GM12864 (cell line): ENCODE measurements around the gene CAPRIN2.

Experiments used
- DNase-seq: peaks from one replicate; pipeline ENCODE4 v3.0.0-alpha.2; 2011; ENCODE audit warnings: low read depth
- H3K4me3 ChIP-seq: 2 replicates; pipeline ENCODE4 v1.5.1; 2011; ENCODE audit warnings: mild to moderate bottlenecking, low read depth, low read length, control low read depth
- CTCF ChIP-seq: IDR thresholded peaks from 2 replicates; pipeline ENCODE4 v1.5.1; 2011; ENCODE audit warnings: low read depth, mild to moderate bottlenecking, moderate library complexity, low read length, control low read depth, inconsistent platforms; ENCODE audit errors: missing control alignments

The CAPRIN2 gene

GRCh38 chr12:30794591-30795409 lies 40.0 kb upstream of the CAPRIN2 start:
- no peak overlapping the region for H3K4me3 ChIP-seq
- no peak for DNase-seq
- no peak for TF ChIP-seq CTCF

GRCh38 chr12:30794020-30794419 lies 39.3 kb upstream of the CAPRIN2 start:
- H3K4me3 ChIP-seq: no peak overlapping the region
- DNase-seq: no peak
- TF ChIP-seq CTCF: no peak

GRCh38 chr12:30792648-30793499 lies 38.1 kb upstream of the CAPRIN2 start:
- H3K4me3 ChIP-seq: no peak overlapping the region
- no peak for DNase-seq
- TF ChIP-seq CTCF: no peak

GRCh38 chr12:30792085-30792484 lies 37.3 kb upstream of the CAPRIN2 start:
- no peak for TF ChIP-seq CTCF
- no peak for DNase-seq
- no peak overlapping the region for H3K4me3 ChIP-seq

GRCh38 chr12:30788754-30789153 lies 34.0 kb upstream of the CAPRIN2 start:
- H3K4me3 ChIP-seq: no peak overlapping the region
- no peak for TF ChIP-seq CTCF

GRCh38 chr12:30785630-30786029 lies 30.9 kb upstream of the CAPRIN2 start:
- no peak for TF ChIP-seq CTCF
- H3K4me3 ChIP-seq: no peak overlapping the region
- no peak for DNase-seq

More at GRCh38 chr12:30788754-30789153, 34.0 kb upstream of the CAPRIN2 start:
- DNase-seq: no peak
